Keratinocyte (primary cell): ENCODE measurements around the gene MSRB1. TPM values are rescaled to one million over a fixed set of nuclear protein-coding genes. Genes with fewer than 3 reads are reported as not detected.

Experiments used
- DNase-seq: peaks from one replicate; pipeline ENCODE4 v3.0.0-alpha.2; 2011; ENCODE audit warnings: low read depth, missing footprints, low spot score
- FAIRE-seq: peaks from 2 replicates; lab custom pipeline; 2011; peaks lifted over from hg19 to GRCh38; lab: Jason Lieb, UNC
- H2AFZ ChIP-seq: 2 replicates; pipeline ENCODE4 v1.6.0; 2012; ENCODE audit warnings: low read length, control low read depth, inconsistent platforms; ENCODE audit not compliant: control insufficient read depth
- H3K27ac ChIP-seq: 2 replicates; pipeline ENCODE4 v1.5.1; 2011; ENCODE audit warnings: low read length; ENCODE audit not compliant: control insufficient read depth, insufficient read depth
- H3K27me3 ChIP-seq: 3 replicates; pipeline ENCODE4 v1.6.0; 2011; ENCODE audit warnings: low read length; ENCODE audit not compliant: control insufficient read depth, insufficient read depth; ENCODE audit errors: extremely low read depth
- H3K36me3 ChIP-seq, 2 experiments: 2 replicates in 1 of 2; 3 replicates in 1 of 2; pipeline ENCODE4 v1.5.1; 2011; ENCODE audit warnings: low read length in 2 of 2, mild to moderate bottlenecking in 1 of 2; ENCODE audit not compliant: control insufficient read depth in 2 of 2, insufficient read depth in 2 of 2; ENCODE audit errors: extremely low read depth in 1 of 2
- H3K4me1 ChIP-seq: 3 replicates; pipeline ENCODE4 v1.5.1; 2011; ENCODE audit warnings: low read length; ENCODE audit not compliant: control insufficient read depth, insufficient read depth; ENCODE audit errors: extremely low read depth
- H3K4me2 ChIP-seq: 3 replicates; pipeline ENCODE4 v1.6.0; 2011; ENCODE audit warnings: low read depth, low read length; ENCODE audit not compliant: control insufficient read depth, insufficient read depth; ENCODE audit errors: extremely low read depth
- H3K4me3 ChIP-seq, 3 experiments: fragments of 200-600 bp in 1 of 3; sonication (generic) in 1 of 3; 2 replicates in 2 of 3; 3 replicates in 1 of 3; pipeline ENCODE4 v1.5.1; 2011 to 2016; ENCODE audit warnings: low read length in 3 of 3, mild to moderate bottlenecking in 3 of 3, control low read depth in 2 of 3, inconsistent platforms in 1 of 3, low read depth in 1 of 3, mixed read lengths in 1 of 3, mixed run types in 1 of 3, moderate library complexity in 1 of 3; ENCODE audit not compliant: control insufficient read depth in 2 of 3, insufficient read depth in 2 of 3; ENCODE audit errors: extremely low read depth in 1 of 3
- H3K79me2 ChIP-seq: 2 replicates; pipeline ENCODE4 v1.6.0; 2012; ENCODE audit warnings: low read length; ENCODE audit not compliant: control insufficient read depth, insufficient read depth
- H3K9ac ChIP-seq: 3 replicates; pipeline ENCODE4 v1.6.0; 2011; ENCODE audit warnings: low read length; ENCODE audit not compliant: control insufficient read depth, insufficient read depth; ENCODE audit errors: extremely low read depth
- H3K9me1 ChIP-seq: 3 replicates; pipeline ENCODE4 v1.6.0; 2011; ENCODE audit warnings: low read length; ENCODE audit not compliant: control insufficient read depth, insufficient read depth; ENCODE audit errors: extremely low read depth
- H3K9me3 ChIP-seq: 2 replicates; pipeline ENCODE4 v1.5.1; 2012; ENCODE audit warnings: low read depth, low read length; ENCODE audit not compliant: control insufficient read depth
- H4K20me1 ChIP-seq: 3 replicates; pipeline ENCODE4 v1.6.0; 2011; ENCODE audit warnings: low read length; ENCODE audit not compliant: control insufficient read depth, insufficient read depth; ENCODE audit errors: extremely low read depth
- EZH2 ChIP-seq: IDR thresholded peaks from one replicate; pipeline ENCODE4 v1.6.1; 2012; ENCODE audit warnings: inconsistent platforms, mild to moderate bottlenecking, low read length, moderate library complexity
- dilution Hi-C: fragments of 300-500 bp; cut with MboI; formaldehyde crosslinking; loops from one replicate; pipeline ENCODE4 v1.7.0; 2020; ENCODE audit warnings: low sequenced_read_pairs; ENCODE audit not compliant: extremely low pct_ligation_motif_present
- polyA plus RNA-seq, 5 experiments: library from polyadenylated mRNA; depleted of rRNA in 3 of 5; stranded (reverse) in 3 of 5; stranded (forward) in 1 of 5; unstranded in 1 of 5; fragments of >200 nt; gene quantifications; 1 replicate in 1 of 5; 2 replicates in 3 of 5; 3 replicates in 1 of 5; pipeline versions ENCODE4 v1.2.1 to v1.2.3, GENCODE V29; 2011 to 2012; ENCODE audit warnings: missing spikeins in 2 of 5, low read depth in 1 of 5, low replicate concordance in 1 of 5
- TF ChIP-seq, protein P1 (sequence below), 3 experiments: IDR thresholded peaks in 1 of 3; conservative IDR thresholded peaks in 1 of 3; optimal IDR thresholded peaks in 1 of 3; 2 replicates in 2 of 3; 3 replicates in 1 of 3; pipeline versions ENCODE3 to v1.5.1; 2011; ENCODE audit warnings: low read length in 3 of 3, mild to moderate bottlenecking in 3 of 3, moderate library complexity in 2 of 3, control low read depth in 1 of 3, inconsistent platforms in 1 of 3; ENCODE audit not compliant: insufficient read depth in 2 of 3; ENCODE audit errors: extremely low read depth in 1 of 3

Gene MSRB1
- polyA plus RNA-seq, 1 donor (not counting 4 experiments of a cell fraction or from before 2014, with no cell fraction given) = 25.2 TPM

- Histone ChIP-seq H3K9me1 (no peaks in the 10 kb centered on the region), H3K9ac (no peak overlapping the region), H2AFZ (no peak overlapping the region), H3K79me2 (no peaks in the 10 kb centered on the region), H4K20me1 (no peaks in the 10 kb centered on the region), H3K9me3 (no peaks in the 10 kb centered on the region), H3K4me2 (no peak overlapping the region), H3K4me1 (peaks cover 20% of the 10 kb centered on the region), H3K27ac (no peak overlapping the region), H3K36me3 (no peaks in the 10 kb centered on the region), H3K27me3 (no peaks in the 10 kb centered on the region), H3K4me3 (no peak overlapping the region)
- TF ChIP-seq, protein P1, sequence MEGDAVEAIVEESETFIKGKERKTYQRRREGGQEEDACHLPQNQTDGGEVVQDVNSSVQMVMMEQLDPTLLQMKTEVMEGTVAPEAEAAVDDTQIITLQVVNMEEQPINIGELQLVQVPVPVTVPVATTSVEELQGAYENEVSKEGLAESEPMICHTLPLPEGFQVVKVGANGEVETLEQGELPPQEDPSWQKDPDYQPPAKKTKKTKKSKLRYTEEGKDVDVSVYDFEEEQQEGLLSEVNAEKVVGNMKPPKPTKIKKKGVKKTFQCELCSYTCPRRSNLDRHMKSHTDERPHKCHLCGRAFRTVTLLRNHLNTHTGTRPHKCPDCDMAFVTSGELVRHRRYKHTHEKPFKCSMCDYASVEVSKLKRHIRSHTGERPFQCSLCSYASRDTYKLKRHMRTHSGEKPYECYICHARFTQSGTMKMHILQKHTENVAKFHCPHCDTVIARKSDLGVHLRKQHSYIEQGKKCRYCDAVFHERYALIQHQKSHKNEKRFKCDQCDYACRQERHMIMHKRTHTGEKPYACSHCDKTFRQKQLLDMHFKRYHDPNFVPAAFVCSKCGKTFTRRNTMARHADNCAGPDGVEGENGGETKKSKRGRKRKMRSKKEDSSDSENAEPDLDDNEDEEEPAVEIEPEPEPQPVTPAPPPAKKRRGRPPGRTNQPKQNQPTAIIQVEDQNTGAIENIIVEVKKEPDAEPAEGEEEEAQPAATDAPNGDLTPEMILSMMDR (optimal IDR thresholded peaks at IDR 0.05 in 1 of 3, IDR thresholded peaks at IDR 0.05 in 1 of 3, conservative IDR thresholded peaks at IDR 0.05 in 1 of 3; ENCODE audit: extremely low read depth in 1 of 3, insufficient read depth in 2 of 3, low read length in 3 of 3) = no peak
- no peak for TF ChIP-seq EZH2
- FAIRE-seq (no peak), DNase-seq (no peak)
- dilution Hi-C loops = no loop called here
Measured at GRCh38 chr16:1944612-1945199, 1.7 kb upstream of the MSRB1 start.

- peak overlapping the region; percentile 83 for H2AFZ ChIP-seq
- peak overlapping the region; percentile 69 for H3K9ac ChIP-seq
- no peaks in the 10 kb centered on the region for H3K9me1 ChIP-seq
- peak overlapping the region; percentile 88 for H3K4me2 ChIP-seq
- peak overlapping the region; percentile 14 for H3K27ac ChIP-seq
- peak overlapping the region; percentile 72 to 93 (median 80) for H3K4me3 ChIP-seq
- dilution Hi-C loops = no loop called here
- H3K4me1 ChIP-seq = peaks cover 20% of the 10 kb centered on the region
- H3K36me3 ChIP-seq = peaks cover 0 to 4% of the 10 kb centered on the region in 2 experiments
- no peak for FAIRE-seq
- no peak for DNase-seq
- TF ChIP-seq, protein P1 (optimal IDR thresholded peaks at IDR 0.05 in 1 of 3, IDR thresholded peaks at IDR 0.05 in 1 of 3, conservative IDR thresholded peaks at IDR 0.05 in 1 of 3; ENCODE audit: extremely low read depth in 1 of 3, insufficient read depth in 2 of 3, low read length in 3 of 3) = no peak
- no peak for TF ChIP-seq EZH2
- no peaks in the 10 kb centered on the region for H3K9me3 ChIP-seq
- no peaks in the 10 kb centered on the region for H3K27me3 ChIP-seq
- no peaks in the 10 kb centered on the region for H3K79me2 ChIP-seq
- no peaks in the 10 kb centered on the region for H4K20me1 ChIP-seq
Measured at GRCh38 chr16:1942047-1942809, 771 bp downstream of the MSRB1 start.
